Right lobe of liver (tissue), 6 donors: ENCODE results near the gene GPER1. TPM values are rescaled to one million over a fixed set of nuclear protein-coding genes. Genes with fewer than 3 reads are reported as not detected.

Experiments
- ATAC-seq, 4 donors: fragments of 200-7000 bp; cut with Tn5 transposase; one replicate each; pipeline ENCODE4 v1.9.1; 2020; ENCODE audit warnings: mild to moderate bottlenecking in 4 of 4, moderate library complexity in 4 of 4
- DNase-seq, 3 donors: peaks; one replicate each; pipeline ENCODE4 v3.0.0-alpha.2; 2020
- H3K27ac ChIP-seq, 3 donors: fragments of 200-600 bp; one replicate each; pipeline ENCODE4 v1.8.0; 2022
- H3K27me3 ChIP-seq, 2 donors: fragments of 200-600 bp; one replicate each; pipeline ENCODE4 v1.8.0; 2022
- H3K36me3 ChIP-seq, 4 donors: fragments of 200-600 bp; sonication (generic) in 1 of 4; one replicate each; pipeline versions ENCODE4 v1.5.1 to v1.8.0; 2017 to 2022; ENCODE audit warnings: control low read depth in 1 of 4
- H3K4me1 ChIP-seq, 4 donors: fragments of 200-600 bp; sonication (generic) in 1 of 4; one replicate each; pipeline versions ENCODE4 v1.5.1 to v1.8.0; 2017 to 2022; ENCODE audit warnings: control low read depth in 1 of 4
- H3K4me3 ChIP-seq, 3 donors: fragments of 200-600 bp; one replicate each; pipeline ENCODE4 v1.8.0; 2022
- H3K9me3 ChIP-seq, 4 donors: fragments of 200-600 bp; sonication (generic) in 1 of 4; one replicate each; pipeline versions ENCODE4 v1.5.1 to v1.8.0; 2017 to 2022; ENCODE audit warnings: control low read depth in 1 of 4
- CTCF ChIP-seq, 4 donors: fragments of 200-600 bp in 3 of 4; fragments of 450-650 bp in 1 of 4; IDR thresholded peaks; one replicate each; pipeline versions ENCODE4 v1.5.1 to v1.8.0; 2016 to 2022; ENCODE audit warnings: antibody characterized with exemption in 4 of 4, mild to moderate bottlenecking in 2 of 4
- POLR2A ChIP-seq: fragments of 450-650 bp; IDR thresholded peaks from one replicate; pipeline ENCODE4 v1.6.1; 2017; ENCODE audit warnings: antibody characterized with exemption, mild to moderate bottlenecking
- WGBS: methylation state at CpG from one replicate; pipeline ENCODE4 v1.1.6; 2018; ENCODE audit warnings: low coverage, low lambda C conversion rate; ENCODE audit not compliant: insufficient coverage; ENCODE audit errors: missing lambda C conversion rate; 5-methylcytosine and 5-hydroxymethylcytosine counted together
- intact Hi-C, 2 donors: fragments of 100-400 bp; cut with DNase I; formaldehyde crosslinking; loops; one replicate each; pipeline versions ENCODE4 v1.11.2 to v1.14.1; 2022
- total RNA-seq, 6 experiments: library from RNA; depleted of rRNA in 2 of 6; stranded (reverse); fragments of >200 nt in 2 of 6; fragmentation: NEBNext Ultra II Directional in 3 of 6; extraction: Animal tissue kit (Norgen Biotek cat#: 25700) in 3 of 6; gene quantifications; one replicate each; pipeline versions ENCODE4 v1.1.0 to v1.2.4, GENCODE V29; 2016 to 2023
- donor health status: DM: no; HTN: yes; CAD: no.
- donor health status: DM: no; HTN: no; CAD: no.
- donor health status: DM: no; HTN: no; CAD: no.
- donor health status: DM: no; HTN: yes; CAD: no.
- donor health status: DM: no; HTN: yes; CAD: no.

GPER1 gene
- total RNA-seq, 6 experiments from 2014 or later, result 7.0 to 26.4 (median 11.9) TPM

- no peak for DNase-seq
- H3K4me3 ChIP-seq, result no peak overlapping the region
- intact Hi-C loops, result no loop called here
Observed at GRCh38 chr7:1074593-1075431, 13.1 kb upstream of the GPER1 start.

GRCh38 chr7:1076184-1077072 lies 11.5 kb upstream of the GPER1 start:
- DNase-seq, result peak in 1 of 3 donors; percentile 54
- 80% methylated on average over 7 of the region's 27 CpGs for WGBS
- TF ChIP-seq POLR2A (no peak), CTCF (IDR thresholded peaks at IDR 0.05) (no peak)
- Histone ChIP-seq H3K36me3 (no peaks in the 10 kb centered on the region), H3K4me3 (no peak overlapping the region), H3K27ac (no peak overlapping the region), H3K4me1 (no peaks in the 10 kb centered on the region), H3K27me3 (no peaks in the 10 kb centered on the region), H3K9me3 (no peaks in the 10 kb centered on the region)
- peak in 1 of 4 donors; percentile 29 for ATAC-seq
- intact Hi-C loops, result no loop called here

More at GRCh38 chr7:1074593-1075431, 13.1 kb upstream of the GPER1 start:
- TF ChIP-seq POLR2A, result no peak
- TF ChIP-seq CTCF (IDR thresholded peaks at IDR 0.05), result no peak
- no peaks in the 10 kb centered on the region for H3K9me3 ChIP-seq
- WGBS, result 87% methylated on average over 8 of the region's 30 CpGs
- no peak overlapping the region for H3K27ac ChIP-seq
- no peaks in the 10 kb centered on the region for H3K4me1 ChIP-seq
- H3K36me3 ChIP-seq, result no peaks in the 10 kb centered on the region
- H3K27me3 ChIP-seq, result no peaks in the 10 kb centered on the region
- peak in 1 of 4 donors; percentile 9 for ATAC-seq

GRCh38 chr7:1078519-1078918 lies 9.4 kb upstream of the GPER1 start:
- intact Hi-C loops, result no loop called here
- Histone ChIP-seq H3K27ac (no peak overlapping the region), H3K4me1 (no peaks in the 10 kb centered on the region), H3K4me3 (no peak overlapping the region), H3K27me3 (no peaks in the 10 kb centered on the region), H3K9me3 (no peaks in the 10 kb centered on the region), H3K36me3 (no peaks in the 10 kb centered on the region)
- TF ChIP-seq POLR2A (no peak), CTCF (IDR thresholded peaks at IDR 0.05) (no peak)
- WGBS, result no CpG with 5 or more reads among the region's 11 CpGs
- no peak for DNase-seq
- no peak for ATAC-seq

GRCh38 chr7:1078985-1079384 lies 8.9 kb upstream of the GPER1 start:
- DNase-seq (no peak), ATAC-seq (no peak)
- 82% methylated on average over 2 of the region's 15 CpGs for WGBS
- no peaks in the 10 kb centered on the region for H3K4me1 ChIP-seq
- H3K27ac ChIP-seq, result no peak overlapping the region
- H3K4me3 ChIP-seq, result no peak overlapping the region
- no peak for TF ChIP-seq CTCF (IDR thresholded peaks at IDR 0.05)
- TF ChIP-seq POLR2A, result no peak
- no peaks in the 10 kb centered on the region for H3K9me3 ChIP-seq
- H3K27me3 ChIP-seq, result no peaks in the 10 kb centered on the region
- intact Hi-C loops, result no loop called here
- no peaks in the 10 kb centered on the region for H3K36me3 ChIP-seq
